GM20000 (cell line): ENCODE measurements around the gene CEMIP.

Source experiments
- DNase-seq: peaks from one replicate; pipeline ENCODE4 v3.0.0; 2012; ENCODE audit warnings: low spot score
- CTCF ChIP-seq: IDR thresholded peaks from 2 replicates; pipeline ENCODE4 v1.5.1; 2012; ENCODE audit warnings: mild to moderate bottlenecking, control low read depth; ENCODE audit errors: extremely low read depth, missing control alignments

Gene CEMIP

GRCh38 chr15:80871858-80872257 is 92.7 kb downstream of the CEMIP start:
- TF ChIP-seq CTCF = no peak
- DNase-seq = no peak

- DNase-seq = no peak
Measured at GRCh38 chr15:80873366-80873952, 94.3 kb downstream of the CEMIP start.

GRCh38 chr15:80875568-80876347 is 96.6 kb downstream of the CEMIP start:
- no peak for TF ChIP-seq CTCF
- DNase-seq = no peak

More at GRCh38 chr15:80873366-80873952, 94.3 kb downstream of the CEMIP start:
- no peak for TF ChIP-seq CTCF

GRCh38 chr15:80876348-80876674 is 97.1 kb downstream of the CEMIP start:
- DNase-seq = no peak
- TF ChIP-seq CTCF = no peak

- TF ChIP-seq CTCF = no peak
- DNase-seq = no peak
Measured at GRCh38 chr15:80878242-80878866, 99.2 kb downstream of the CEMIP start.

GRCh38 chr15:80878867-80879250 is 99.7 kb downstream of the CEMIP start:
- no peak for TF ChIP-seq CTCF
- no peak for DNase-seq

GRCh38 chr15:80880086-80880485 is 100.9 kb downstream of the CEMIP start:
- no peak for TF ChIP-seq CTCF
- no peak for DNase-seq
